Measurements from ENCODE around the gene SPATA31A5. TPM values are rescaled to one million over a fixed set of nuclear protein-coding genes. Genes with fewer than 3 reads are reported as not detected.

The SPATA31A5 gene
- not detected in 5 replicates for total RNA-seq (2022; extraction: Qiagen RNA extraction; ENCODE audit: low read depth)

GRCh38 chr9:60914107-60914506, at the start of gene SPATA31A5:
SPATA31A5 (plus strand) TSS chr9:60914407; CDS start chr9:60914436, 29 bp downstream.

Measured in A549 treated with DMSO at 1 μM for 4 hours (cell line).